Ovary (tissue), 1 donor: ENCODE measurements around the gene SPCS3.

Source experiments
- EP300 ChIP-seq: sonication (generic); formaldehyde crosslinking; IDR thresholded peaks from one replicate; pipeline ENCODE4 v1.6.1; 2017; ENCODE audit warnings: antibody characterized with exemption
- POLR2A ChIP-seq: fragments of 450-650 bp; IDR thresholded peaks from one replicate; pipeline ENCODE4 v1.6.1; 2017; ENCODE audit warnings: antibody characterized with exemption, mild to moderate bottlenecking, moderate library complexity

GRCh38 chr4:176287546-176287945 lies 32.2 kb upstream of the SPCS3 start:
- TF ChIP-seq POLR2A (no peak), EP300 (no peak)
